Smooth muscle cell (in vitro differentiated cells): ENCODE measurements around the gene CAPN9. TPM values are rescaled to one million over a fixed set of nuclear protein-coding genes. Genes with fewer than 3 reads are reported as not detected.

Experiments
- DNase-seq: peaks from one replicate; lab custom pipeline; 2025; ENCODE audit not compliant: unreplicated experiment; lab: John Stamatoyannopoulos, UW
- H2AFZ ChIP-seq: fragments of 200-600 bp; sonication (generic); 2 replicates; pipeline ENCODE4 v1.6.0; 2016; ENCODE audit warnings: antibody characterized with exemption, low read depth, mild to moderate bottlenecking
- H3F3A ChIP-seq: fragments of 200-600 bp; sonication (generic); 2 replicates; pipeline ENCODE4 v1.6.0; 2017; ENCODE audit warnings: antibody characterized with exemption, low read depth
- H3K27ac ChIP-seq: fragments of 200-600 bp; sonication (generic); 2 replicates; pipeline ENCODE4 v1.5.1; 2016; ENCODE audit warnings: low read depth, mild to moderate bottlenecking
- H3K27me3 ChIP-seq: fragments of 200-600 bp; sonication (generic); 2 replicates; pipeline ENCODE4 v1.6.1; 2016; ENCODE audit warnings: low read depth, mild to moderate bottlenecking
- H3K36me3 ChIP-seq: fragments of 200-600 bp; sonication (generic); 2 replicates; pipeline ENCODE4 v1.5.1; 2016; ENCODE audit warnings: low read depth
- H3K4me1 ChIP-seq: fragments of 200-600 bp; sonication (generic); 2 replicates; pipeline ENCODE4 v1.5.1; 2016; ENCODE audit warnings: low read depth
- H3K4me2 ChIP-seq: fragments of 200-600 bp; sonication (generic); 2 replicates; pipeline ENCODE4 v1.6.0; 2016; ENCODE audit warnings: mild to moderate bottlenecking
- H3K4me3 ChIP-seq: fragments of 200-600 bp; sonication (generic); 2 replicates; pipeline ENCODE4 v1.5.1; 2016; ENCODE audit warnings: mild to moderate bottlenecking
- H3K79me2 ChIP-seq: fragments of 200-600 bp; sonication (generic); 2 replicates; pipeline ENCODE4 v1.6.0; 2016; ENCODE audit warnings: low read depth, mild to moderate bottlenecking
- H3K9ac ChIP-seq: fragments of 200-600 bp; sonication (generic); 2 replicates; pipeline ENCODE4 v1.6.0; 2016; ENCODE audit warnings: low read depth
- H3K9me3 ChIP-seq: fragments of 200-600 bp; sonication (generic); replicated peaks from 2 replicates; pipeline ENCODE4 v1.5.1; 2016; ENCODE audit warnings: low read depth
- H4K20me1 ChIP-seq: fragments of 200-600 bp; sonication (generic); 2 replicates; pipeline ENCODE4 v1.6.0; 2016; ENCODE audit warnings: low read depth
- CTCF ChIP-seq: fragments of 200-600 bp; sonication (generic); IDR thresholded peaks from 2 replicates; pipeline ENCODE4 v1.5.1; 2017; ENCODE audit warnings: borderline replicate concordance, mild to moderate bottlenecking, antibody characterized with exemption; ENCODE audit not compliant: insufficient read depth, poor library complexity, severe bottlenecking
- WGBS: methylation state at CpG from one replicate; pipeline ENCODE4 v1.1.7; 2016; ENCODE audit warnings: low lambda C conversion rate; 5-methylcytosine and 5-hydroxymethylcytosine counted together
- polyA plus RNA-seq: library from polyadenylated mRNA; unstranded; fragments of >200 nt; fragmentation: Nextera tagmentation; extraction: Ambion mirVana; gene quantifications from 2 replicates; pipeline ENCODE4 v1.2.1, GENCODE V29; 2016
- total RNA-seq: library from RNA; depleted of rRNA; stranded (reverse); fragments of >200 nt; gene quantifications from 2 replicates; pipeline ENCODE4 v1.2.3, GENCODE V29; 2014

The CAPN9 gene
- total and polyA plus RNA-seq, 2 experiments from 2014 or later: not detected

- H3K27me3 ChIP-seq: peaks cover 4% of the 10 kb centered on the region
- H3K27ac ChIP-seq: no peak overlapping the region
- no peak overlapping the region for H3K4me3 ChIP-seq
- H3K4me2 ChIP-seq: no peak overlapping the region
- no peaks in the 10 kb centered on the region for H3K9me3 ChIP-seq
- WGBS: 85% methylated on average over 13 of the region's 13 CpGs
- H3F3A ChIP-seq: no peaks in the 10 kb centered on the region
- H3K9ac ChIP-seq: no peak overlapping the region
- no peak overlapping the region for H2AFZ ChIP-seq
- peak; percentile 30 for TF ChIP-seq CTCF
- no peaks in the 10 kb centered on the region for H3K79me2 ChIP-seq
- H4K20me1 ChIP-seq: no peaks in the 10 kb centered on the region
- H3K4me1 ChIP-seq: no peaks in the 10 kb centered on the region
- H3K36me3 ChIP-seq: no peaks in the 10 kb centered on the region
- no peak for DNase-seq
These were observed 45.7 kb downstream of the CAPN9 start for GRCh38 chr1:230792691-230793462.

- Histone ChIP-seq H3K79me2 (no peaks in the 10 kb centered on the region), H3K27me3 (peaks cover 4% of the 10 kb centered on the region), H3K9me3 (no peaks in the 10 kb centered on the region), H2AFZ (no peak overlapping the region), H3K4me2 (no peak overlapping the region), H3K36me3 (no peaks in the 10 kb centered on the region), H3K27ac (no peak overlapping the region), H3K4me3 (no peak overlapping the region), H3K9ac (no peak overlapping the region), H3F3A (no peaks in the 10 kb centered on the region), H3K4me1 (no peaks in the 10 kb centered on the region), H4K20me1 (no peaks in the 10 kb centered on the region)
- no peak for DNase-seq
- 94% methylated on average over 9 of the region's 9 CpGs for WGBS
- no peak for TF ChIP-seq CTCF
These were observed 46.2 kb downstream of the CAPN9 start for GRCh38 chr1:230793463-230793745.

GRCh38 chr1:230794431-230794830 lies 47.2 kb downstream of the CAPN9 start:
- WGBS: 62% methylated on average over 5 of the region's 5 CpGs
- DNase-seq: no peak
- no peak for TF ChIP-seq CTCF

GRCh38 chr1:230794871-230795605 lies 47.9 kb downstream of the CAPN9 start:
- WGBS: 89% methylated on average over 19 of the region's 19 CpGs

More at GRCh38 chr1:230794431-230794830, 47.2 kb downstream of the CAPN9 start:
- H3K4me3 ChIP-seq: no peak overlapping the region
- no peaks in the 10 kb centered on the region for H3K79me2 ChIP-seq
- no peaks in the 10 kb centered on the region for H3K36me3 ChIP-seq
- no peak overlapping the region for H3K27ac ChIP-seq
- H4K20me1 ChIP-seq: no peaks in the 10 kb centered on the region
- H3K4me1 ChIP-seq: no peaks in the 10 kb centered on the region
- H3K9me3 ChIP-seq: no peaks in the 10 kb centered on the region
- no peak overlapping the region for H3K9ac ChIP-seq
- no peaks in the 10 kb centered on the region for H3F3A ChIP-seq
- peaks cover 4% of the 10 kb centered on the region for H3K27me3 ChIP-seq
- H2AFZ ChIP-seq: no peak overlapping the region
- no peak overlapping the region for H3K4me2 ChIP-seq

More at GRCh38 chr1:230794871-230795605, 47.9 kb downstream of the CAPN9 start:
- Histone ChIP-seq H2AFZ (no peak overlapping the region), H3K4me1 (no peaks in the 10 kb centered on the region), H3K27ac (no peak overlapping the region), H3K4me2 (no peak overlapping the region), H3K9ac (no peak overlapping the region), H3K4me3 (no peak overlapping the region), H3K27me3 (peaks cover 4% of the 10 kb centered on the region), H3K9me3 (no peaks in the 10 kb centered on the region), H4K20me1 (no peaks in the 10 kb centered on the region), H3F3A (no peaks in the 10 kb centered on the region), H3K79me2 (no peaks in the 10 kb centered on the region), H3K36me3 (no peaks in the 10 kb centered on the region)
- TF ChIP-seq CTCF: no peak
- DNase-seq: no peak
